Activated CD8-positive, alpha-beta T cell treated with anti-CD3 and anti-CD28 coated beads for 36 hours (primary cell): ENCODE data around the gene FSTL4. TPM values are rescaled to one million over a fixed set of nuclear protein-coding genes. Genes with fewer than 3 reads are reported as not detected.
A peak's percentile ranks its signal among the peaks of the same experiment; 100 is the strongest.

Experiments used
- ATAC-seq: fragments of 200-7000 bp; cut with Tn5 transposase; one replicate; pipeline ENCODE4 v1.10.0; 2021; ENCODE audit warnings: mild to moderate bottlenecking, moderate library complexity
- CTCF ChIA-PET: fragments of 350-600 bp; sonication (Branson Sonifier 250); formaldehyde crosslinking; loops from one replicate; lab custom pipeline; 2021; ENCODE audit warnings: antibody characterized with exemption; lab: Charles Lee
- POLR2A ChIA-PET: fragments of 350-600 bp; sonication (Branson Sonifier 250); formaldehyde crosslinking; loops from one replicate; lab custom pipeline; 2021; ENCODE audit warnings: antibody characterized with exemption; lab: Charles Lee
- DNase-seq: peaks from one replicate; pipeline ENCODE4 v3.0.0-alpha.2; 2020
- H3K27ac Mint-ChIP-seq: one replicate; pipeline ENCODE4 v1.8.0; 2021; ENCODE audit warnings: mild to moderate bottlenecking, mixed read lengths
- H3K27me3 Mint-ChIP-seq: one replicate; pipeline ENCODE4 v1.8.0; 2021; ENCODE audit warnings: mixed read lengths
- H3K36me3 Mint-ChIP-seq: one replicate; pipeline ENCODE4 v1.8.0; 2021; ENCODE audit warnings: low read depth, mixed read lengths
- H3K4me1 Mint-ChIP-seq: one replicate; pipeline ENCODE4 v1.8.0; 2021; ENCODE audit warnings: low read depth, mixed read lengths
- H3K4me3 Mint-ChIP-seq: one replicate; pipeline ENCODE4 v1.8.0; 2021; ENCODE audit warnings: mild to moderate bottlenecking, moderate library complexity, mixed read lengths
- H3K9me3 Mint-ChIP-seq: one replicate; pipeline ENCODE4 v1.8.0; 2021; ENCODE audit warnings: mixed read lengths
- CTCF ChIP-seq: fragments of 200-600 bp; IDR thresholded peaks from one replicate; pipeline ENCODE4 v1.8.0; 2022; ENCODE audit warnings: antibody characterized with exemption, mild to moderate bottlenecking
- intact Hi-C: fragments of 100-400 bp; cut with micrococcal nuclease; formaldehyde crosslinking; loops from one replicate; pipeline ENCODE4 v1.10.0; 2022
- total RNA-seq, 2 experiments: library from RNA; stranded (reverse); gene quantifications; one replicate each; pipeline ENCODE4 v1.2.3, GENCODE V29; 2021

The FSTL4 gene
- total RNA-seq, 2 experiments from 2014 or later: not detected

- Mint-ChIP-seq H3K9me3 (no peaks in the 10 kb centered on the region), H3K27ac (no peak overlapping the region), H3K4me3 (no peak overlapping the region), H3K36me3 (no peaks in the 10 kb centered on the region), H3K27me3 (peaks cover 6% of the 10 kb centered on the region), H3K4me1 (no peaks in the 10 kb centered on the region)
- CTCF ChIA-PET: interaction anchor here (1.1 kb wide), 1 partner anchor 9 kb away, joined by 3 read pairs; no protein-coding TSS in a partner anchor
- intact Hi-C loops: no loop called here
- TF ChIP-seq CTCF: no peak
- DNase-seq (no peak), ATAC-seq (no peak)
- POLR2A ChIA-PET: no interaction called here
These were observed 142.5 kb downstream of the FSTL4 start for GRCh38 chr5:133469846-133470245.

- ChIA-PET CTCF (interaction anchor here (1.1 kb wide), 1 partner anchor 9 kb away, joined by 3 read pairs; no protein-coding TSS in a partner anchor), POLR2A (interaction anchor here (0.7 kb wide), 1 partner anchor 60 kb away, joined by 3 read pairs; no protein-coding TSS in a partner anchor)
- Mint-ChIP-seq H3K27ac (no peak overlapping the region), H3K27me3 (peaks cover 3% of the 10 kb centered on the region), H3K4me1 (no peaks in the 10 kb centered on the region), H3K4me3 (no peak overlapping the region), H3K9me3 (no peaks in the 10 kb centered on the region), H3K36me3 (no peaks in the 10 kb centered on the region)
- DNase-seq: no peak
- intact Hi-C loops: no loop called here
- TF ChIP-seq CTCF: no peak
- ATAC-seq: no peak
These were observed 143.1 kb downstream of the FSTL4 start for GRCh38 chr5:133469252-133469651.

GRCh38 chr5:133468596-133468995 lies 143.7 kb downstream of the FSTL4 start:
- Mint-ChIP-seq H3K4me1 (no peaks in the 10 kb centered on the region), H3K9me3 (no peaks in the 10 kb centered on the region), H3K27me3 (peaks cover 1% of the 10 kb centered on the region), H3K4me3 (no peak overlapping the region), H3K27ac (no peak overlapping the region), H3K36me3 (no peaks in the 10 kb centered on the region)
- ATAC-seq (no peak), DNase-seq (no peak)
- ChIA-PET POLR2A (interaction anchor here (0.7 kb wide), 1 partner anchor 60 kb away, joined by 3 read pairs; no protein-coding TSS in a partner anchor), CTCF (no interaction called here)
- TF ChIP-seq CTCF: no peak
- intact Hi-C loops: no loop called here

- ChIA-PET POLR2A (no interaction called here), CTCF (no interaction called here)
- intact Hi-C loops: no loop called here
- ATAC-seq (no peak), DNase-seq (no peak)
- no peak overlapping the region for H3K4me3 Mint-ChIP-seq
- no peaks in the 10 kb centered on the region for H3K36me3 Mint-ChIP-seq
- no peak overlapping the region for H3K27ac Mint-ChIP-seq
- H3K27me3 Mint-ChIP-seq: no peaks in the 10 kb centered on the region
- no peak for TF ChIP-seq CTCF
- H3K9me3 Mint-ChIP-seq: no peaks in the 10 kb centered on the region
- no peaks in the 10 kb centered on the region for H3K4me1 Mint-ChIP-seq
These were observed 144.4 kb downstream of the FSTL4 start for GRCh38 chr5:133467826-133468463.

- no peaks in the 10 kb centered on the region for H3K27me3 Mint-ChIP-seq
These were observed 145.0 kb downstream of the FSTL4 start for GRCh38 chr5:133467335-133467779.

More at GRCh38 chr5:133467335-133467779, 145.0 kb downstream of the FSTL4 start:
- H3K4me3 Mint-ChIP-seq: no peak overlapping the region
- no peaks in the 10 kb centered on the region for H3K4me1 Mint-ChIP-seq
- peak; percentile 79 for ATAC-seq
- CTCF ChIA-PET: no interaction called here
- intact Hi-C loops: no loop called here
- H3K27ac Mint-ChIP-seq: no peak overlapping the region
- DNase-seq: peak; percentile 18
- H3K36me3 Mint-ChIP-seq: no peaks in the 10 kb centered on the region
- no peak for TF ChIP-seq CTCF
- POLR2A ChIA-PET: no interaction called here
- H3K9me3 Mint-ChIP-seq: no peaks in the 10 kb centered on the region
